Ectodermal cell (in vitro differentiated cells): ENCODE data around the gene CXCL8.
"Not testable (repeated sequence)": the region's sequence is repeated elsewhere in the genome, so short reads cannot be mapped to it uniquely, and the experiment has no call there.

Experiments used
- H3K27ac ChIP-seq: 2 replicates; pipeline ENCODE4 v1.7.0; 2013; ENCODE audit warnings: mild to moderate bottlenecking, low read depth, low read length; ENCODE audit not compliant: insufficient read depth, poor library complexity, severe bottlenecking
- H3K27me3 ChIP-seq: 2 replicates; pipeline ENCODE4 v1.7.0; 2013; ENCODE audit warnings: mild to moderate bottlenecking, low read length; ENCODE audit not compliant: insufficient read depth, control insufficient read depth, poor library complexity, severe bottlenecking
- H3K36me3 ChIP-seq: one replicate; pipeline ENCODE4 v1.7.0; 2013; ENCODE audit warnings: low read length; ENCODE audit not compliant: control insufficient read depth, insufficient read depth
- H3K4me1 ChIP-seq: one replicate; pipeline ENCODE4 v1.7.0; 2013; ENCODE audit warnings: low read length; ENCODE audit not compliant: control insufficient read depth, insufficient read depth
- H3K4me3 ChIP-seq: 2 replicates; pipeline ENCODE4 v1.7.0; 2013; ENCODE audit warnings: low read depth, low read length, control low read depth; ENCODE audit not compliant: insufficient read depth
- H3K9me3 ChIP-seq: 2 replicates; pipeline ENCODE4 v1.7.0; 2013; ENCODE audit warnings: mild to moderate bottlenecking, low read length, moderate library complexity; ENCODE audit not compliant: control insufficient read depth
- WGBS, 2 experiments: methylation state at CpG; one replicate each; pipeline ENCODE4 v1.1.7; 2013; ENCODE audit warnings: missing lambda C conversion rate in 2 of 2; 5-methylcytosine and 5-hydroxymethylcytosine counted together

The CXCL8 gene

GRCh38 chr4:73754934-73755333, 14.6 kb downstream of the CXCL8 start:
- no peaks in the 10 kb centered on the region for H3K4me1 ChIP-seq
- no peak overlapping the region for H3K4me3 ChIP-seq
- no peaks in the 10 kb centered on the region for H3K27me3 ChIP-seq
- H3K9me3 ChIP-seq: no peaks in the 10 kb centered on the region
- no peaks in the 10 kb centered on the region for H3K36me3 ChIP-seq
- H3K27ac ChIP-seq: no peak overlapping the region

GRCh38 chr4:73759357-73759756, 19.0 kb downstream of the CXCL8 start:
- 98 to 100% methylated on average over 2 of the region's 2 CpGs for WGBS, 2 experiments
- Histone ChIP-seq H3K36me3 (no peaks in the 10 kb centered on the region), H3K4me3 (no peak overlapping the region), H3K27ac (no peak overlapping the region), H3K27me3 (no peaks in the 10 kb centered on the region), H3K9me3 (no peaks in the 10 kb centered on the region), H3K4me1 (no peaks in the 10 kb centered on the region)

- WGBS, 2 experiments: 80 to 100% methylated on average over 1 of the region's 1 CpG
- H3K4me3 ChIP-seq: no peak overlapping the region
- H3K27me3 ChIP-seq: no peaks in the 10 kb centered on the region
- H3K4me1 ChIP-seq: no peaks in the 10 kb centered on the region
- H3K36me3 ChIP-seq: no peaks in the 10 kb centered on the region
- no peak overlapping the region for H3K27ac ChIP-seq
- no peaks in the 10 kb centered on the region for H3K9me3 ChIP-seq
Measured at GRCh38 chr4:73761856-73762255, 21.5 kb downstream of the CXCL8 start.

- H3K9me3 ChIP-seq: no peaks in the 10 kb centered on the region
- H3K4me3 ChIP-seq: no peak overlapping the region
- WGBS, 2 experiments: 95% methylated on average over 7 of the region's 7 CpGs
- no peak overlapping the region for H3K27ac ChIP-seq
- H3K4me1 ChIP-seq: no peaks in the 10 kb centered on the region
- H3K36me3 ChIP-seq: no peaks in the 10 kb centered on the region
- no peaks in the 10 kb centered on the region for H3K27me3 ChIP-seq
Measured at GRCh38 chr4:73762409-73762808, 22.0 kb downstream of the CXCL8 start.

- H3K4me1 ChIP-seq: no peaks in the 10 kb centered on the region
- H3K27me3 ChIP-seq: no peaks in the 10 kb centered on the region
- 96% methylated on average over 6 of the region's 6 CpGs for WGBS, 2 experiments
- no peaks in the 10 kb centered on the region for H3K36me3 ChIP-seq
- no peaks in the 10 kb centered on the region for H3K9me3 ChIP-seq
- no peak overlapping the region for H3K4me3 ChIP-seq
- H3K27ac ChIP-seq: no peak overlapping the region
Measured at GRCh38 chr4:73763877-73764276, 23.5 kb downstream of the CXCL8 start.

GRCh38 chr4:73764513-73764912, 24.1 kb downstream of the CXCL8 start:
- WGBS, 2 experiments: 95 to 96% methylated on average over 4 of the region's 4 CpGs
- H3K4me3 ChIP-seq: no peak overlapping the region
- no peak overlapping the region for H3K27ac ChIP-seq
- no peaks in the 10 kb centered on the region for H3K36me3 ChIP-seq
- no peaks in the 10 kb centered on the region for H3K27me3 ChIP-seq
- H3K4me1 ChIP-seq: no peaks in the 10 kb centered on the region
- H3K9me3 ChIP-seq: no peaks in the 10 kb centered on the region

GRCh38 chr4:73765296-73765695, 24.9 kb downstream of the CXCL8 start:
- no peaks in the 10 kb centered on the region for H3K36me3 ChIP-seq
- H3K27ac ChIP-seq: no peak overlapping the region
- no peaks in the 10 kb centered on the region for H3K4me1 ChIP-seq
- WGBS, 2 experiments: 95% methylated on average over 2 of the region's 2 CpGs
- H3K9me3 ChIP-seq: no peaks in the 10 kb centered on the region
- no peaks in the 10 kb centered on the region for H3K27me3 ChIP-seq
- H3K4me3 ChIP-seq: no peak overlapping the region

- Histone ChIP-seq H3K4me3 (no peak overlapping the region), H3K27me3 (no peaks in the 10 kb centered on the region), H3K4me1 (no peaks in the 10 kb centered on the region), H3K27ac (no peak overlapping the region), H3K36me3 (no peaks in the 10 kb centered on the region), H3K9me3 (no peaks in the 10 kb centered on the region)
- 87 to 91% methylated on average over 2 of the region's 2 CpGs for WGBS, 2 experiments
Measured at GRCh38 chr4:73770917-73771316, 30.5 kb downstream of the CXCL8 start.

- Histone ChIP-seq H3K36me3 (no peaks in the 10 kb centered on the region), H3K27me3 (no peaks in the 10 kb centered on the region), H3K4me3 (no peak overlapping the region), H3K9me3 (no peaks in the 10 kb centered on the region), H3K4me1 (no peaks in the 10 kb centered on the region), H3K27ac (no peak overlapping the region)
- WGBS, 2 experiments: 80 to 88% methylated on average over 1 of the region's 1 CpG
Measured at GRCh38 chr4:73772363-73772762, 32.0 kb downstream of the CXCL8 start.

GRCh38 chr4:73774406-73774805, 34.0 kb downstream of the CXCL8 start:
- H3K27me3 ChIP-seq, H3K4me3 ChIP-seq, H3K27ac ChIP-seq, H3K36me3 ChIP-seq, H3K4me1 ChIP-seq, H3K9me3 ChIP-seq: not testable (repeated sequence)
- WGBS, 2 experiments: 90% methylated on average over 2 of the region's 4 CpGs; no CpG with 5 or more reads in 1 of the 2 experiments

- no peaks in the 10 kb centered on the region for H3K4me1 ChIP-seq
- WGBS, 2 experiments: 96 to 97% methylated on average over 1 to 2 of the region's 2 CpGs
- H3K27ac ChIP-seq: no peak overlapping the region
- H3K27me3 ChIP-seq: no peaks in the 10 kb centered on the region
- H3K9me3 ChIP-seq: no peaks in the 10 kb centered on the region
- no peak overlapping the region for H3K4me3 ChIP-seq
- no peaks in the 10 kb centered on the region for H3K36me3 ChIP-seq
Measured at GRCh38 chr4:73776321-73776729, 36.0 kb downstream of the CXCL8 start.
